Activated CD4-positive, alpha-beta memory T cell treated with anti-CD3 and anti-CD28 coated beads, Interleukin-2, amount 10 ng/mL, durations not matched to agents 7 days and 5 days (primary cell): ENCODE data around the gene TXK. TPM values are rescaled to one million over a fixed set of nuclear protein-coding genes. Genes with fewer than 3 reads are reported as not detected.

Source experiments
- CTCF ChIA-PET: fragments of 350-600 bp; sonication (Branson Sonifier 250); formaldehyde crosslinking; loops from one replicate; lab custom pipeline; 2021; ENCODE audit warnings: antibody characterized with exemption, inconsistent platforms; lab: Charles Lee
- POLR2A ChIA-PET: fragments of 350-600 bp; sonication (Branson Sonifier 250); formaldehyde crosslinking; loops from one replicate; lab custom pipeline; 2021; ENCODE audit warnings: antibody characterized with exemption; lab: Charles Lee
- DNase-seq: peaks from one replicate; pipeline ENCODE4 v3.0.0-alpha.2; 2020
- H3K27ac Mint-ChIP-seq: one replicate; pipeline ENCODE4 v1.8.0; 2021; ENCODE audit warnings: mild to moderate bottlenecking, mixed read lengths
- H3K27me3 Mint-ChIP-seq: one replicate; pipeline ENCODE4 v1.8.0; 2021; ENCODE audit warnings: mixed read lengths
- H3K36me3 Mint-ChIP-seq: one replicate; pipeline ENCODE4 v1.8.0; 2021; ENCODE audit warnings: low read depth, mixed read lengths
- H3K4me1 Mint-ChIP-seq: one replicate; pipeline ENCODE4 v1.8.0; 2021; ENCODE audit warnings: mixed read lengths
- H3K4me3 Mint-ChIP-seq: one replicate; pipeline ENCODE4 v1.8.0; 2021; ENCODE audit warnings: mild to moderate bottlenecking, mixed read lengths
- H3K9me3 Mint-ChIP-seq: one replicate; pipeline ENCODE4 v1.8.0; 2021; ENCODE audit warnings: mixed read lengths
- total RNA-seq, 2 experiments: library from RNA; stranded (reverse); gene quantifications; one replicate each; pipeline ENCODE4 v1.2.3, GENCODE V29; 2021

The TXK gene
- total RNA-seq, 2 experiments from 2014 or later: 15.2 to 18.5 TPM

DNA sequence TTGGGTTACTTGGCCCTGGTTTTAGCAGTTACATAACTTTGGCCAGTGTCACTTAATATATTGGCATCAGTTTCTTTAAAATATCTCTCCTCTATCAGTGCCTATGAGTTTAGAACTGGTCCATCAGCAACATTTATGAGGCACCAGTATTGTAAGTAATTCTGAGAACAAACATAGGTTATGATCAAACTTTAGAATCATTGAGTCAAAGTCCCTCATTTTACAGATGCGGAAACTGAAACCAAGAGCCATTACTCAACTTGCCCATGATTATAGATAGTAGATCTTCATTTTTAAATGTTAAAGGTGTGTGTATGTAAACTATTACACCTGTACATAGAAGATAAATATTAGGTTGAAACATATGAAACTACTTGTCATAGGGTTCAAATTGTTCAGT is 113.0 kb downstream of the TXK start:
- Mint-ChIP-seq H3K4me3 (no peak overlapping the region), H3K36me3 (no peaks in the 10 kb centered on the region), H3K4me1 (peaks cover 4% of the 10 kb centered on the region), H3K9me3 (no peaks in the 10 kb centered on the region), H3K27me3 (peaks cover 49% of the 10 kb centered on the region), H3K27ac (no peak overlapping the region)
- no peak for DNase-seq
- ChIA-PET POLR2A (no interaction called here), CTCF (no interaction called here)

- no peaks in the 10 kb centered on the region for H3K36me3 Mint-ChIP-seq
- peaks cover 3% of the 10 kb centered on the region for H3K9me3 Mint-ChIP-seq
- no peak overlapping the region for H3K4me3 Mint-ChIP-seq
- peaks cover 4% of the 10 kb centered on the region for H3K4me1 Mint-ChIP-seq
- H3K27me3 Mint-ChIP-seq: peaks cover 58% of the 10 kb centered on the region
- POLR2A ChIA-PET: no interaction called here
- H3K27ac Mint-ChIP-seq: no peak overlapping the region
- DNase-seq: no peak
- CTCF ChIA-PET: interaction anchor here (0.9 to 2.4 kb wide), 2 partner anchors 17 to 91 kb away, joined by 4 to 12 read pairs; no protein-coding TSS in a partner anchor
Measured at GRCh38 chr4:48018112-48018511, 115.9 kb downstream of the TXK start.

GRCh38 chr4:48017108-48017571 is 116.9 kb downstream of the TXK start:
- POLR2A ChIA-PET: no interaction called here
- H3K9me3 Mint-ChIP-seq: peaks cover 3% of the 10 kb centered on the region
- no peaks in the 10 kb centered on the region for H3K36me3 Mint-ChIP-seq
- peak overlapping the region; percentile 45 for H3K4me3 Mint-ChIP-seq
- peaks cover 4% of the 10 kb centered on the region for H3K4me1 Mint-ChIP-seq
- H3K27ac Mint-ChIP-seq: no peak overlapping the region
- peaks cover 54% of the 10 kb centered on the region for H3K27me3 Mint-ChIP-seq
- CTCF ChIA-PET: interaction anchor here (1.1 kb wide), 1 partner anchor 11 kb away, joined by 3 read pairs; no protein-coding TSS in a partner anchor
- no peak for DNase-seq

Other genes with a start within 250 kb of the TXK start
- 1 to 10 TPM; 9.5 to 9.8 TPM for gene NFXL1, start 219.7 kb downstream of the TXK start, total RNA-seq
- not detected for gene CNGA1, start 117.6 kb downstream of the TXK start, total RNA-seq
- gene NIPAL1, start 117.5 kb downstream of the TXK start, total RNA-seq: under 1 TPM; 0.60 to 0.78 TPM
- under 1 TPM; 0.60 to 0.80 TPM for gene TEC, start 135.6 kb upstream of the TXK start, total RNA-seq
- 10 to 100 TPM; 62.4 to 66.2 TPM for gene SLAIN2, start 207.3 kb upstream of the TXK start, total RNA-seq